ENCODE results near the gene LHX5. TPM values are rescaled to one million over a fixed set of nuclear protein-coding genes. Genes with fewer than 3 reads are reported as not detected.

LHX5 gene
- total RNA-seq, 1 donor from 2014 or later: not detected

GRCh38 chr12:113475451-113476175 lies 3.9 kb upstream of the LHX5 start:
- no peaks in the 10 kb centered on the region for H3K36me3 Mint-ChIP-seq (ENCODE audit: unreplicated experiment)
- H3K4me1 Mint-ChIP-seq (ENCODE audit: unreplicated experiment): peaks cover 20% of the 10 kb centered on the region
- no peak overlapping the region for H3K4me3 Mint-ChIP-seq (ENCODE audit: unreplicated experiment)
- TF ChIP-seq CTCF (IDR thresholded peaks at IDR 0.05): no peak
- H3K9me3 Mint-ChIP-seq (ENCODE audit: unreplicated experiment): no peaks in the 10 kb centered on the region
- H3K27ac Mint-ChIP-seq (ENCODE audit: unreplicated experiment): no peak overlapping the region
- DNase-seq (ENCODE audit: extremely low spot score, unreplicated experiment): no peak
- H3K27me3 Mint-ChIP-seq (ENCODE audit: unreplicated experiment): peaks cover 88% of the 10 kb centered on the region

GRCh38 chr12:113474635-113475436 lies 3.2 kb upstream of the LHX5 start:
- DNase-seq (ENCODE audit: extremely low spot score, unreplicated experiment): no peak
- Mint-ChIP-seq H3K27me3 (ENCODE audit: unreplicated experiment) (peaks cover 88% of the 10 kb centered on the region), H3K4me3 (ENCODE audit: unreplicated experiment) (no peak overlapping the region), H3K4me1 (ENCODE audit: unreplicated experiment) (peaks cover 18% of the 10 kb centered on the region), H3K36me3 (ENCODE audit: unreplicated experiment) (no peaks in the 10 kb centered on the region), H3K9me3 (ENCODE audit: unreplicated experiment) (no peaks in the 10 kb centered on the region), H3K27ac (ENCODE audit: unreplicated experiment) (no peak overlapping the region)
- no peak for TF ChIP-seq CTCF (IDR thresholded peaks at IDR 0.05)

- Mint-ChIP-seq H3K27ac (ENCODE audit: unreplicated experiment) (no peak overlapping the region), H3K4me1 (ENCODE audit: unreplicated experiment) (peaks cover 12% of the 10 kb centered on the region), H3K9me3 (ENCODE audit: unreplicated experiment) (no peaks in the 10 kb centered on the region), H3K36me3 (ENCODE audit: unreplicated experiment) (no peaks in the 10 kb centered on the region), H3K4me3 (ENCODE audit: unreplicated experiment) (no peak overlapping the region), H3K27me3 (ENCODE audit: unreplicated experiment) (peaks cover 88% of the 10 kb centered on the region)
- no peak for TF ChIP-seq CTCF (IDR thresholded peaks at IDR 0.05)
- no peak for DNase-seq (ENCODE audit: extremely low spot score, unreplicated experiment)
These were observed 2.3 kb upstream of the LHX5 start for GRCh38 chr12:113473942-113474341.

- no peaks in the 10 kb centered on the region for H3K9me3 Mint-ChIP-seq (ENCODE audit: unreplicated experiment)
- H3K27me3 Mint-ChIP-seq (ENCODE audit: unreplicated experiment): peaks cover 89% of the 10 kb centered on the region
- no peak overlapping the region for H3K4me3 Mint-ChIP-seq (ENCODE audit: unreplicated experiment)
- no peak for DNase-seq (ENCODE audit: extremely low spot score, unreplicated experiment)
- H3K4me1 Mint-ChIP-seq (ENCODE audit: unreplicated experiment): peaks cover 12% of the 10 kb centered on the region
- H3K27ac Mint-ChIP-seq (ENCODE audit: unreplicated experiment): no peak overlapping the region
- TF ChIP-seq CTCF (IDR thresholded peaks at IDR 0.05): no peak
- no peaks in the 10 kb centered on the region for H3K36me3 Mint-ChIP-seq (ENCODE audit: unreplicated experiment)
These were observed 1.7 kb upstream of the LHX5 start for GRCh38 chr12:113473400-113473799.

Data from osteocyte (in vitro differentiated cells).